Prostate gland (tissue), 2 donors: ENCODE results near the gene NFKBIB. TPM values are rescaled to one million over a fixed set of nuclear protein-coding genes. Genes with fewer than 3 reads are reported as not detected.
"Not testable (repeated sequence)": the region's sequence is repeated elsewhere in the genome, so short reads cannot be mapped to it uniquely, and the experiment has no call there.

Experiments
- DNase-seq: peaks from one replicate; pipeline ENCODE4 v3.0.0-alpha.2; 2019; ENCODE audit warnings: low spot score
- H3K27ac ChIP-seq, 2 donors: fragments of 200-600 bp; sonication (generic); 2 replicates each; pipeline ENCODE4 v1.5.1; 2017 to 2019
- H3K27me3 ChIP-seq: fragments of 200-600 bp; sonication (generic); replicated peaks from 2 replicates; pipeline ENCODE4 v1.5.1; 2019; ENCODE audit not compliant: insufficient read depth
- H3K36me3 ChIP-seq, 2 donors: fragments of 200-600 bp; sonication (generic); 1 replicate in 1 of 2; 2 replicates in 1 of 2; pipeline versions ENCODE4 v1.5.1 to v1.8.1; 2017 to 2019
- H3K4me1 ChIP-seq: fragments of 200-600 bp; sonication (generic); replicated peaks from 2 replicates; pipeline ENCODE4 v1.5.1; 2019
- H3K4me3 ChIP-seq, 2 donors: fragments of 200-600 bp; sonication (generic); 2 replicates each; pipeline ENCODE4 v1.5.1; 2017 to 2019
- H3K9me3 ChIP-seq: fragments of 200-600 bp; sonication (generic); 2 replicates; pipeline ENCODE4 v1.5.1; 2017
- CTCF ChIP-seq, 4 experiments: fragments of 200-600 bp in 2 of 4; fragments of 450-650 bp in 2 of 4; sonication (generic) in 2 of 4; IDR thresholded peaks; 1 replicate in 3 of 4; 2 replicates in 1 of 4; pipeline ENCODE4 v1.5.1; 2016 to 2019; ENCODE audit warnings: antibody characterized with exemption in 4 of 4, mild to moderate bottlenecking in 2 of 4, moderate library complexity in 2 of 4
- POLR2A ChIP-seq: fragments of 450-650 bp; IDR thresholded peaks from one replicate; pipeline ENCODE4 v1.6.1; 2016; ENCODE audit warnings: antibody characterized with exemption, mild to moderate bottlenecking
- POLR2AphosphoS5 ChIP-seq: sonication (generic); formaldehyde crosslinking; IDR thresholded peaks from one replicate; pipeline ENCODE4 v1.6.1; 2017; ENCODE audit warnings: antibody characterized with exemption
- WGBS: methylation state at CpG from one replicate; pipeline ENCODE4 v1.1.5; 2018; 5-methylcytosine and 5-hydroxymethylcytosine counted together
- intact Hi-C: fragments of 100-400 bp; cut with DNase I; formaldehyde crosslinking; loops from one replicate; pipeline ENCODE4 v1.14.2; 2022
- total RNA-seq, 2 donors: library from RNA; depleted of rRNA; stranded (reverse); fragments of >200 nt; gene quantifications; one replicate each; pipeline ENCODE4 v1.1.0, GENCODE V29; 2016

Gene NFKBIB
- total RNA-seq, 2 donors from 2014 or later: 29.8 to 50.6 TPM

DNA sequence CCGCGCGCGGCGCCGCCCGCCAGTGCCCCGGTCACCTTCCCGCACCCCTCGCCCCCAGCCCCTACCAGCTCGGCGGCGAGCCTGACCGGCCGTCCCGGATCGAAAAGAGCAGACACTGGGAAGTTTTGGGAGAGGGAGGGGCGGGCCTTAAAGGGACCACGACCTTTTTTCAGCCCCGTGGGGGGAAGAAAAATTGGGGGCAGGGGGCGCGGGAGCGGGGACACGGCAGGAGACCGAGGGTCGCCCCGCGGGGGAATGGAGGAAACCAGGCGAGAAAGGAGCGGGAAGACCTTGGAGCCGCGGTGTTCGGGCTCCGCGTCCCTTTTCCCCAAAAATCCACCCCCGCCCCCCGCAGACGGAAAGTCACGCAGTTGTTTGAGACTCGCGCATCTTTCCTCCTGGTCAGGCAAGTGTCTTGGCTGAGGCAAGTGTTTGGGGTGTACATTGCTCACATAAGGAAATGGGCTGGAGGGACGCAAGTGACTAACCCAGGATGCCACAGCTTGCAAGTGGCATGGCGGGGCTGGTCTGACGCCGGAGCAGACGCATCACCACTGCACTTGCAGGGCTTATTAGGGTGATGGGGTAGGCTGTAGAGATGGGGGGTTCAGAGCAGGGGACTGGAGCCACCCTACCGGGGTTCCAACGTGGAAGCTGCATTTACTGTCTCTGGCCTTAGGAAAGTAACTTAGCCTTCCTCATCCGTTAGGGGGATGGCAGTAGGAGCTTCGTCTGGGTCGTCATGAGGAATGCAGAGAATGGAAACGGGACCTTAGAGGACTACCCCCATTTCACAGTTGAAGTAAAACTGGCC is 47.3 kb upstream of the NFKBIB start:
- intact Hi-C loops: loop anchor here (5.0 kb wide), 2 partner anchors 45 to 205 kb away; partner anchors contain the start of genes ACTN4, NFKBIB and SIRT2
- Histone ChIP-seq H3K4me1 (peaks cover 12% of the 10 kb centered on the region), H3K27ac (peak overlapping the region; percentile 95 to 98), H3K36me3 (no peaks in the 10 kb centered on the region), H3K4me3 (peak overlapping the region; percentile 64 to 80), H3K9me3 (no peaks in the 10 kb centered on the region), H3K27me3 (no peaks in the 10 kb centered on the region)
- no peak for TF ChIP-seq POLR2AphosphoS5
- no peak for TF ChIP-seq CTCF (IDR thresholded peaks at IDR 0.05)
- peak; percentile 15 for TF ChIP-seq POLR2A
- DNase-seq: peak; percentile 44
- 1% methylated on average over 42 of the region's 52 CpGs for WGBS

GRCh38 chr19:38853214-38853613 is 46.6 kb upstream of the NFKBIB start:
- WGBS: 90% methylated on average over 17 of the region's 17 CpGs
- TF ChIP-seq POLR2AphosphoS5 (no peak), POLR2A (no peak), CTCF (IDR thresholded peaks at IDR 0.05) (no peak)
- no peak overlapping the region for H3K4me3 ChIP-seq
- no peaks in the 10 kb centered on the region for H3K36me3 ChIP-seq
- no peaks in the 10 kb centered on the region for H3K27me3 ChIP-seq
- no peak for DNase-seq
- H3K9me3 ChIP-seq: no peaks in the 10 kb centered on the region
- H3K27ac ChIP-seq: peak overlapping the region in 1 of 2 donors; percentile 98
- H3K4me1 ChIP-seq: peaks cover 6% of the 10 kb centered on the region
- intact Hi-C loops: loop anchor here (5.0 kb wide), 2 partner anchors 44 to 206 kb away; partner anchors contain the start of genes ACTN4, NFKBIB and SIRT2

GRCh38 chr19:38854961-38855360 is 44.8 kb upstream of the NFKBIB start:
- not testable (repeated sequence) for H3K27me3 ChIP-seq, H3K9me3 ChIP-seq, H3K4me1 ChIP-seq, DNase-seq, H3K4me3 ChIP-seq, H3K36me3 ChIP-seq, H3K27ac ChIP-seq
- 85% methylated on average over 3 of the region's 3 CpGs for WGBS
- intact Hi-C loops: loop anchor here (5.0 kb wide), 2 partner anchors 42 to 208 kb away; partner anchors contain the start of genes ACTN4, NFKBIB and SIRT2

- H3K4me1 ChIP-seq, H3K27me3 ChIP-seq, H3K9me3 ChIP-seq, H3K36me3 ChIP-seq, intact Hi-C loops, H3K27ac ChIP-seq, H3K4me3 ChIP-seq, DNase-seq: not testable (repeated sequence)
- WGBS: 94% methylated on average over 3 of the region's 37 CpGs
Measured at GRCh38 chr19:38855751-38856150, 44.0 kb upstream of the NFKBIB start.

DNA sequence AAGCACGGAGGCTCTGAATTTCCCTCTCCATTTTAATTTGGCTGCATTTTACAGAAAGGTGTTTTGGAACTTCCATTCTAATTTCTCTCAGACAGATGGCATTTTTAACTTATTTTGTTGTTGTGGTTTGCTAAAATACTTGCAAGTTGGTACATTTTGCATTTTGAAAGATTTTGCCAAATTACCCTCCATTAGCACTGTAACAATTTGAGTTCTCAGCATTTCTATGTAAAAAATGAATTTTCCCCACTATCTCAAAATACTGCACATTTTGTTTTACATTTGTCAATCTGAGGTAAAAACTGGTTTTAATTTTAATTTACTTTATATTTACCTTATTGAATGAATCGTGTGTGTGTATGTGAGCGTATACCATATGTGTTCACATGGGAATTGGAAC is 43.0 kb upstream of the NFKBIB start:
- Histone ChIP-seq H3K4me1 (no peaks in the 10 kb centered on the region), H3K36me3 (no peaks in the 10 kb centered on the region), H3K27ac (no peak overlapping the region), H3K27me3 (no peaks in the 10 kb centered on the region), H3K9me3 (no peaks in the 10 kb centered on the region), H3K4me3 (no peak overlapping the region)
- whole genome bisulfite sequencing: 100% methylated on average over 3 of the region's 3 CpGs
- TF ChIP-seq CTCF (IDR thresholded peaks at IDR 0.05) (no peak), POLR2AphosphoS5 (no peak), POLR2A (no peak)
- no peak for DNase-seq
- intact Hi-C loops: no loop called here

- H3K27me3 ChIP-seq, H3K36me3 ChIP-seq, H3K27ac ChIP-seq, H3K4me1 ChIP-seq, H3K4me3 ChIP-seq, DNase-seq, intact Hi-C loops, H3K9me3 ChIP-seq: not testable (repeated sequence)
- 80% methylated on average over 21 of the region's 21 CpGs for WGBS
Measured at GRCh38 chr19:38859631-38860204, 40.1 kb upstream of the NFKBIB start.
